HG02973 (cell line): ENCODE data around the gene CLDN1.
A peak's percentile ranks its signal among the peaks of the same experiment; 100 is the strongest.

Experiments used
- ATAC-seq: cut with Tn5 transposase; IDR thresholded peaks from one replicate; pipeline ENCODE4 v1.9.1; 2021; ENCODE audit warnings: moderate library complexity; ENCODE audit not compliant: unreplicated experiment

The CLDN1 gene, protein sequence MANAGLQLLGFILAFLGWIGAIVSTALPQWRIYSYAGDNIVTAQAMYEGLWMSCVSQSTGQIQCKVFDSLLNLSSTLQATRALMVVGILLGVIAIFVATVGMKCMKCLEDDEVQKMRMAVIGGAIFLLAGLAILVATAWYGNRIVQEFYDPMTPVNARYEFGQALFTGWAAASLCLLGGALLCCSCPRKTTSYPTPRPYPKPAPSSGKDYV

DNA sequence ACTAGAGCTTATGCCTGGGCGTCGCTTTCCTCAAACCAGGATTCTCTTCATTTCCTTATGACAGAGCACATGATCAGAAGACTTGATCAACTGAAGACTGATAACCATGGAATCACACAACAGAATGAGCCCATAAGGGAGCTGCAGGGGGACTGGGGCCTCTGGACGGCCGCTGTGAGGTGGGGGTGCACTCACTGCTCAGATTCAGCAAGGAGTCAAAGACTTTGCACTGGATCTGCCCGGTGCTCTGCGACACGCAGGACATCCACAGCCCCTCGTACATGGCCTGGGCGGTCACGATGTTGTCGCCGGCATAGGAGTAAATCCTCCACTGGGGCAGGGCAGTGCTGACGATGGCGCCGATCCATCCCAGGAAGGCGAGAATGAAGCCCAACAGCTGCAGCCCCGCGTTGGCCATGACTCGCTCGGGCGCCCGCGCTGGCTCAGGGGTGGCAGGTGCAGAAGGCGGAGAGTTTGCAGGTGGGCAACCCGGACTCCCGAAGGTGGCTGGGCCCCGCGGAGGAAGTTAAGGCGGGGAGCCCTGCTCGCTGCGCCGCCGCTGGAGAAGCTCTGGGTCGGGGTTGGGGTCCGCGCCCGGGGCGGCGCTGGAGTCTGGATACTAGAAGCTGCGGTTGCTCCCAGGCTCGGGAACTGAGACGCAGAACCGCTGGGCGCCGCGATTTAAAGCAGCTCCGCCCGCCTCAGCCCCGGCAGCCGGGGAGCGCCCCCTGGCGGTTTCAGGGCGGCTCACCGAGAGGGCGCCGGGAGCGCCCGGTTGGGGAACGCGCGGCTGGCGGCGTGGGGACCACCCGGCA lies at the start of gene CLDN1:
CLDN1 (minus strand) TSS at position 658 of the 815 bp plus-strand sequence; CDS start at position 418, 240 bp downstream.
- peak; percentile 91 for ATAC-seq

DNA sequence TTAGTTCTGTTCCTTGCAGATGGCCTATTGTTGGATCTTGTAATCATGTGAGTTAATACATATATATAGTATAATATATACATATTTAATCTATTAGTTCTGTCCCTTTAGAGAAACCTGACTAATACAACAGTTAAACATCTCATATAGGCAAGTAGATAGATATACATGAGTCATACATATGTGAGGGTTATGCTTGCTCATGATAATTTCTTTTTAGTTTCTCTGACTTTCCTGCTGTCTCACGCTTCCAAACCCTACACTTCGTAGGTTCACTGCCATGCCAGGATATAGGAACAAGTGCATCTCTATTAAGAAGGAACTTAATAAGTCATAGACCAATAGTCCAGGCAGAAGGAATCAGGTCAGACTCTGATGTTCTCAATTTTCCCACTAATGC lies 48.9 kb upstream of the CLDN1 start:
- ATAC-seq = no peak

DNA sequence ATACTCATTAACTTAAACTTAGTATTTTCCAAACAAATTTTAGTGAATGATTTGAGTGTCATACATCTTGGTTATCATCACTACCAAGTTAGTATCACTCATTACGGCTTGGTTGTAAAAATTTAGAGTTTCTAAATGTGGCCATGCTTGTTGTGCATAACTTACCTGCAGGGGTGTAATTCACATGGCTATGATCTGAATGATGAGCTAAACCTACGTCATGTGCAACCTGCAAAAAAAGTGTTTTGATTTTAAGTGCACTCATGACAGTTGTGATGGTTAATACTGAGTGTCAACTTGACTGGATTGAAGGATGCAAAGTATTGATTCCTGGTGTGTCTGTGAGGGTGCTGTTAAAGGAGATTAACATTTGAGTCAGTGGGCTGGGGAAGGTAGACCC lies 48.1 kb upstream of the CLDN1 start:
- ATAC-seq = no peak

DNA sequence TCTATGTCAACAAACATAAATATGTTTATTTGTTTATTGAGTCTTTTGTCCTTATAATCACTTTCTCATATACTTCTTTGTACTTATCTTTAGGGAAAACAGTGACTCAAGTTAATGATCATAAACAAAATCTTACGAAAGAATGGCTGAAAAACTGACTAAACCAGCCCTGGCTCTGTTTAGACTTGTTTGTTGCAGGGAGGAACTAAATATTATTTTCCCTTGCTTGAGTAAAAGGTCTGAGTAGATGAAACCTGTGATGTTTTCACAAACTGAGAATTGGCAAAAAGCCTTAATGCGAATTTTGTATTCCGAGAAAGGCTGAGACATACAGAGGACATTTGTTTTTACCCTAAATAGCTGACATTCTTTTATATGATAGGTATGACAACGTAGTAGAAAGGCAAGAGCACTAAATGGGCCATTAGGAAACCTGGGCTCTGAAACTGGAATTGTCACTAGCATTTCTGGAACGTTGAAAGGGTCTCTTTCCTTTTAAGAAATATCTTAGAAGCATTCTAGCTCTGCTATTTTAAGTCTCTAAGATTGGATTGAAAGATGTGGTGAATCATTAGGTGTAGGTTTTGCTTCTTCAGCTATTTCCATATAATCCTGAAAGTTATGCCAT lies 47.5 kb upstream of the CLDN1 start:
- no peak for ATAC-seq

DNA sequence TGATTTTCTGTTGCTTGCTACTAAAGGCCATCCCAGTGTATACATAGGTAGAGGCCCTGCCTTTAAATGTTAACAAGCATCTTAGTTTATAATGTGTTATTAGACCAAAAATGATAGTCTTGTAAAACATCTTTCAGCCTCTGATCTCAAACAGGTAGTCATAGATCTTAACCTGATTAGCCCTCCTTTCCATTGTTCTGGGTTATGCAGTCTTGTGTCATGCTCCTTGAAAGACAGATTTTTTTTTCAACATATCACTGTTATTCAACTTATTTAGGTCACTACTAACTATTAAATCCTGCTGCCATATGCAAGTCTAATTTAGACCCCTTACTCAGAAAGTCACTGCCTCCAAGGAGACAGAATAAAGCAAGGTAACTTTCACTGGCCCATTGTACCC lies 46.6 kb upstream of the CLDN1 start:
- no peak for ATAC-seq

DNA sequence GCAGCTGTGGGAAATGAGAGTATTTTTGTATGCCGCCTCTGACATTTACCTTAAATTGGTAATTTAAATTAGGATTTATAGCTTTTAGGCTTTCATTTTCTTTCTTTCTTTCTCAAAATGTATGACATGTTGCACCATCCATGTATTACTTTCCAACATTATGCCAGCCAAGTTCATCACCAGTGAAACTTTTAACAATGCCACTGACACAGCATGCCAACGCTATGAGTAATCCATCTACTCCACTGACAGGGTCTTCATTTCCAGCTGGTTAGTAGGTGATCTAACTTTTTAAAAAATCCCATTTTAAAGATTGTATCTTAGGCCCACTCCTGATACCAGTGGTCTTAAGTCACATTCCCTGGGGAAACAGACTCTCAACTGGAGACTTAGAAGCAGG lies 43.9 kb upstream of the CLDN1 start:
- no peak for ATAC-seq

DNA sequence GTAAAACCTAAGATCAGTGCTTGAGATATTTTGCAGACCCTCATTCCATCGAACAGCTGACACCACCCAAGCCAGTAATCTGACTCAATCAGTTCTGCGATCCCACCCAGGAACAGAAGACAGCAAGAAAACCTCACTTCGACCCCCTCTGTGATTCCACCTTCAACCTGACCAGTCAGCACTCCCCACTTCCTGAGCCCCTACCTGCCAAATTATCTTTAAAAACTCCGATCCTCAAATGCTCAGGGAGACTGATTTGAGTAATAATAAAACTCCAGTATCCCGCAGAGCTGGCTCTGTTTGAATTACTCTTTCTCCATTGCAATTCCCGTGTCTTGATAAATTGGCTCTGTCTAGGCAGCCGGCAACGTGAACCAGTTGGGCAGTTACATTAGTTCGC lies 40.0 kb upstream of the CLDN1 start:
- ATAC-seq = no peak

DNA sequence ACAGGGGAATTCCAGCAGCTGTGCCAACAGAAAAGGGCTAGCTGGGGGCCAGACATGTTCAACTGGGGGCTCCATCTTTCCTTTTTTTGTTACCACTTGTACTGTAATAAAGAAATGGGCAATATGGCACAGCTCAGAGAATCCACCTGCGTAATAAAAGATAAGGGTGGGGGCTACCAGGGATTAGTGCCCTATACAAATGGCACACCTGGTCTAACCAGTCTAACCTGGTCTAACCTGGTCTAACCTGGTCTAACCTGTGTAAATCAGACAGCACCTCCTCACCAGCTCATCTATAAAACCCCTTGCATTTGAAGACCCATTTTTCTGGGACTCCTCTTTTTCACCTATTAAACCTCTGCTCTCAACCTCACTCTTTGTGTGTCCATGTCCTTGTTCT lies 39.5 kb upstream of the CLDN1 start:
- ATAC-seq = no peak

DNA sequence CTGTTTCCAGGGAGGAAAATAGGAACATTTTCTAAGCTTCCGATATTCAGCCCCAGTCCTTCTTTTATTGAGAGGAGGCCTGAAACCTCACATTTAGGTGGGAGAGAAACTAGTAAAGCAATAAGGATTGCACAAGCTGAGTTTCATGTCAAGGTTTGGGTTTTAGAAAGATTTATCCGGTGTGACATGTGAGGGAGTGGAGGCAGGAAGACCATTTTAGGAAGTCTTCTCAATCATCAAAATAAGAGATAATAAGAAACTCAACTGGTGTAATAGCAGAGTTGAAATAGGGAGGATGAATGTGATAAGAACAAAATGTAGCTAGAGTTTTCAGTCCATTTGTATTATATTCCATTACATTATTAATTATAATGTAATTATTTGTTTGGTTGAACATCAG lies 38.0 kb upstream of the CLDN1 start:
- ATAC-seq = no peak

DNA sequence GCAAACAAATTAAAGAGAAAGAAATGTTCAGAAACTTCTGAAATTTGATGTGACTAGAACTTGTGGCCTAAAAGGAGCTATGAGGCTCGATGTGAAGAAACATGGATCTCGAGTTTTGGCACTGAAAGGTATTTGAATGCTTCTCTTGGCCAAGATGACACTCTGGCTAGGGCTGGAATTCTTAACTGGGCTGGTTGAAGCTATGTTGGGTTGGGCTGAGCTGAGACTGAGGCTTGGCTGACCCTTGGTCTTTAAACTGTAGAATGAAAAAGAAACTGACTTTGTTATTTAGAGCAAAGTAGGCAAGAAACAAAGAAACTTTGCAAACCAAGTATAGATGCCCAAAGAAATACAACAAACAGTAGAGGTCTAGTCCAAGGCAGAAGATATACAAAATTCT lies 37.6 kb upstream of the CLDN1 start:
- ATAC-seq = no peak

DNA sequence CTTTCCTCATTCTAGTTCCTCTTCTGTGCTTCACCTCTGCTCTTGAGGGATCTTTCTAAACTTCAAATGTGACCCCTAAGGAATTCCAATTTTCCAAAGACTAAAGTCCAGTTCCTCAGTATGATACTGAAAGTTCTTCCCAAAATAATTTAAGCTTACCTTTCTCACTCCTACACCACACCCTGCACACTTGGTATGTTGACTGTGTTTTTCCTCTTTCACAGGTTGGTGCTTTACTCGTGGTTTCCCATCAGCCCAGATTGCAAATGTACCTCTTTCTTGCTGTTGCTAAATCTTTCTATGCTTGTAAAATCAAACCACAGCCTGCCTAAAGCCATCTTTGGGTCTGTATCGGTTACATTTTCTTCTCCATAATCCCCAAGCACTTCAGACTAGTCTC lies 35.2 kb upstream of the CLDN1 start:
- ATAC-seq = no peak

DNA sequence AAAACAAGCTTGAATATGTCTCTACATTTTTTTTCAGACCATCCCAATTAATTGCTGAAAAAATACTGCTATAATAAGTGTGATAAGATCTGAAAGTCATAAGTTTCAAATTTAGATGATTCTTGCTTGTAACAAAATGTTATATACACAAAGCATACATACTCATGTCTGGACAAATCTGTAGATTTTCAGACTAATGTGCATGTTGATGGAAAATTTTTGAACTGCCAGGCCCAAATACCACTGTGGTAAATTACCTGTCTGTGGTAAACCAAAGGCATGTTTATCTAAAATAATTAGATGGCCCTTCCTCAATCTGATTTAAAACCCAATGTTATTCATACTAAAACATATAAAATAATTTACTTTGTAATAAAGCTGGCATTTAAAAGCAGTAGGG lies 34.0 kb upstream of the CLDN1 start:
- ATAC-seq = no peak

DNA sequence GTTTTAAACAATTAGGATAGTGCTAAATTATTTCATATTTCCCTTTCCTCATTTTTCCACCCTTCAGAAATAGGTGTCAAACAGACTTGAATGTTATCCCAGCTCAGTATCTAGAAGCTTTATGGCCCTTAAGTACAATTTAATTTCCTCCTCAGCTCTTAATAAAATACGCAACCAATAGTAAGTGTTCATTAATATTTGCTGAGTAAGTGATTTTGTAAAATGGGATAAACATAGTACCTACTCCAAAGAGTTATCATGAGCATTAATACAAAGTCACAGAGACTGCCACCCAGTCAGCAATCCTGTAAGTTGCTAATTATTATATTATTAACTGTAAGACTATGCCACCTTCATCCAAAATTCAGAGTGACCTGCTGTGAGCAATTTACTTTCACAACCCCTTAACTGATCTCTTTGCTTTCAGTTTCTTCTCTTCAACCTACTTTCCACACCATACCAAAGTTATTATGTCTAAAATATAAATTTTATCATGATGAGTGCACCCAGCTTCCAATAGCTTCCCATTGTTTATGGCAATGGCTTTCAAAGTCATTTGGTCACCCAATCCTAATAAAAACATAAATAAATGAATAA lies 30.7 kb upstream of the CLDN1 start:
- no peak for ATAC-seq

DNA sequence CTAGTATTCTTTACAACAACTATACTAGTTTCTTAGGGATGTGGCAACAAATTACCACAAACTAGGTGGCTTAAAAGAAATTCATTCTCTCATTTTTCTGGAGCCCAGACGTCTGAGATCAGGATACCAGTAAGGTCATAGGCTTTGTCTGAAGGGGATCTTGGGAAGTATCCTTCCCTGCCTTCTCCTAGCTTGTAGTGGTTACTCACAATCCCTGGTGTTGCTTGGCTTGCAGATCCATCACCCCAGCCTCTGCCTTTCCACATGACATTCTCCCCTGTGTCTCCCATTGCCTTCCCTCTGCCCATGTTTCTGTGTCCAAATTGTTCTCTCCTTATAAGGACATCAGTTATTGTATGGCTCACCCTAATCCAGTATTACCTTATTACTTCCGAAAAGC lies 24.3 kb upstream of the CLDN1 start:
- ATAC-seq = no peak

DNA sequence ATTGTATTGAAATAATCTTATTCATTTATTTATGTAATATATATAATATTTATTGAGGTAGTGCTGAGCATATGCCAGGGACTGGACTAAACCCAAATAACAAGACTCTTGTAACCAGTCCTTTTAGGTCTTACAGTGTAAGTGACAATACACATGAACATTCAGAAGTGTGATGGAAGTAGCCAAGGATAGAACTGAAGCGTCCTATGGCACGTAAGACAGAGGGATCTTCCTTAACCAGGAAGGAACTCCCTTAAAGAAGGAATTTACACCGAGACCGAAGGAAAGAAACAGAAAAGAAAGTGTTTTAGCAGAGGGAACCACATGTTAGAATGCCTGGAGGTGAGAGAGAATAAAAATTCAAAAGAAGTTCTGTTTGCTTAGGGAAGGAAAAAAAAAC lies 23.6 kb upstream of the CLDN1 start:
- no peak for ATAC-seq

DNA sequence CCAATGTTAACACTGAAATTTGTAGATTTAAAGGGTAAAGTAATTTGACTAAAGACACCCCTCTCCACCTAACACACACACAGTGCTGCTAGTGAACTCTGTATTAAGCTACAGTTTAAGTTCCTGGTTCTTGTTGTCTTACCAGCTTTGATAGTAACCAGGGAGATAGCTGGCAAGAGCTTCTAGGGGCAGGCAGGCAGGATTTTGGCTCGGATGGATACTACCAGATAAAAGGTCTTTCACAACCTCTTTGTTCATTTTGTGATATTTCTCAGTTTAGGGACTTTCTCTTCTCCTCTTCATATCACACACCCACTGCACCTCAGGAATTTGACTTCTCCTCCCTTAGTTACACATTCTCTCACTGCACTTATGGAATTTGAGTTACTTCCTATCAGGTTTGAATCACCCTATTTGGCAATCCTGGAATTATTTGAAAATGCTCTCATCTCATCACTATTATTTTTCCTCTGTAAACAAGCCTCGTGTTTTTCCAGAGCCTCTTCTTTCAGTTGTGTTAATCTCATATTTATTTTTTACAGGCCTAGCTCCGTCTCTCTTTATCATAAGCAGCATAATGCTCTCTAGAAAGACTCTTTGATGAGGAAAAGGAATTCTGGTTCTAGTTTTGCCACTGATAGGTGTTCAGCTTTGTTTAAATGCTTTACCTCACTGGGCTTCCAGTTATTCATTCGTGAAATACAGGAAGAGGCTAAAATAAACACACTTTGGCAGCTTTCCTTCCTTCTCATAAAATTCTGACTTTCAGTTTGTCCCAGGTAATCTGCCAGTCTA lies 23.0 kb upstream of the CLDN1 start:
- ATAC-seq = no peak

DNA sequence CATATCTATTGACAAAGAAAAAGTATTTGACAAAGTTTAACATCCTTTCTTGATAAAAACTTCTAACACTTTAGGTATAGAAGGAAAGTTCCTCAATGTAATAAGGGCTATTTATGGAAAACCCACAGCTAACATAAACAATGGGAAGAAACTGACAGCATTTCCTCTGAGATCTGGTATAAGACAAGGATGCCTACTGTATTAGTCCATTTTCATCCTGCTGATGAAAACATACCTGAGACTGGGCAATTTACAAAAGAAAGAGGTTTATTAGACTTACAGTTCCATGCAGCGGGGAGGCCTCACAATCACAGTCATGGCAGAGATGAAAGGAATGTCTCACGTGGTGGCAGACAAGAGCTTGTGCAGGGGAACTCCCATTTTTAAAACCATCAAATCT lies 17.8 kb upstream of the CLDN1 start:
- no peak for ATAC-seq

DNA sequence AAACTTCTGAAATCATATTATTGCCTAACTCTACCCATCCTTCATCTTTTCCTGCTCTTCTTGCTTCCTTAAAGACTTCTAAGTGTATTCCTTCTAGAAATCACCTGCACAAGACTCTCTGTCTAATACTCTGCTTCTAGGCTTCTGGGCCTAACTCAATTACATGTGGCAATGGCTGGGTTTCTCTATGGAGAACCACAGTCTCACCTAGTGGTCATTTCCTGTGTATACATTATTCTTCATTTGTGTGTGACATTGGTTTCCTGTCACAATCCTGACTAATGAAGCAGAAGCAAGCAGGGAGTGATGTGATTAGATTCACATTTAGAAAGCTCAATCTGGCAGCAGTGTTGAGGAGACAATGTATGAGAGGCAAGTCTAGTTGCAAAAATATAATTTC lies 16.9 kb upstream of the CLDN1 start:
- ATAC-seq = no peak

DNA sequence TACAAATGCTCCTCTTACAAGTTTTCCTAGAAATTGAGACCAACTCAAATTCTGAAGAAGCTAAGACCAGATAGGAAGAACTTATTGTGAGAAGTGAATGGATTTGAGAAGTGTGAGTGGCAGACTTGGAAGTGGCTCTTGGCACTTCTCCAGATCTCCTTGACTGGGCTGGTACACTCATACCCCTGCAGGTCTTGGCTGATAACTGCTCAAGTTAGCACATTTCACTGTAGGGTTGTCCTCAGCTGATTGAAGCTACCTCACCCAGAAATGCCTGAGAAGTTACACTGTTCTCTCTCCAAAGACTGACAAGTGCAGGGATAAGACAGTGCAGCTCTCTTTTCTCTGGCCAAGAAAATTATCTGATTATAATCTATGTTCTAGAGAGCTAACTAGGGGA lies 16.5 kb upstream of the CLDN1 start:
- no peak for ATAC-seq

DNA sequence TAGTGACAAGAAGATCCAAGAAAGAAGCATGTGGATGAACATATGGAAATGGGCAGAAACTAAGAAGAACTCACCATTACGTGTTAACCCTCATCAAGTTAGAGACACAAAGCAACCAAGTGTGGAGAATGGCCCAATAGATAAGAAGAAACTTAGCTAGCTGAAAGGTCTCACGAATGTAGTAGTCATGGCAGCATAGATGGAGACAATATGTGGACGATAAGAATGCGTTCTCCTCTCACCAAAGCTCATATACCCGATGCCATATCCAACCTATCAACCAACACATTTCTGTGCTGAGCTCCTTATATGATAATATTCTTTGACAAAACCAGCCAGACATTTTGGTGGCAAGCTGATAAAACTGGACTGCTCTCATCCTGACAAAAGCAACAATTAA lies 15.1 kb upstream of the CLDN1 start:
- ATAC-seq = no peak

DNA sequence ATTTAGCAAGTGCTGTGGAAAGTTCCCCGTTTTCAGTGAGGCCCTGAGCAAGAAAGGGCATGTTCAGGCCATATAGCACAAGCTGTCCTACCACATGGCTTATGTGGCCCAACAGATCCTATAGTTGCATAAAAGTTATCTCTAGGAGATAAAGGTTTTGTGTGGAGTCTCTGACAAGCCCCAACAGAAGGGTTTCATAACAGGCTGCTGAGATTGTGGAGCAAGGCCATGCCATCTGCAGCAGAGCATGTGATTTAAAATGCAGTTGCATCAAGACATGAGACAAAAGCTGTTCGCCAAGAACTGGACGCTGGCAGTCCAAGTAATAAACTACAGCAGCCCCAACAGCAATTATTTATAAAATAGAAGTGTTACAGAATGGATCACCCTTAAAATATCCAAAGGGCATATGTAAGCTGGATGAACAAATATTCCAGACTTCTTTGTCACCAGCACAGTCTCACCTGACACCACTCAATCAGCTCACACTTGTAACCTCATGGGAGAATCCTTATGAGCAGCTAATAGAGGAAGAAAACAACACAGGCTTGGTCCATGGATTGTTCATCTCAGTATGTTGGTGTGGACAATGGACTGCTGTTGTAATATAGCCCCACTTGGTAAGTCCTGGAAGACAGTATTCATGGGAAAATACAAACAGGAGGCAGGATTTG lies 14.4 kb upstream of the CLDN1 start:
- no peak for ATAC-seq
